Lung (tissue), 12 donors: ENCODE results near the gene TAX1BP1. TPM values are rescaled to one million over a fixed set of nuclear protein-coding genes. Genes with fewer than 3 reads are reported as not detected.
A peak's percentile ranks its signal among the peaks of the same experiment; 100 is the strongest.

Source experiments
- ATAC-seq: fragments of 200-7000 bp; cut with Tn5 transposase; one replicate; pipeline ENCODE4 v1.9.1; 2020; ENCODE audit warnings: moderate number of reproducible peaks; ENCODE audit not compliant: insufficient read depth, low FRiP score
- DNase-seq, 3 donors: peaks; one replicate each; pipeline ENCODE4 v3.0.0-alpha.2; 2013 to 2017
- H3K27ac ChIP-seq, 2 donors: one replicate each; pipeline ENCODE4 v1.5.1; 2013; ENCODE audit warnings: mild to moderate bottlenecking in 2 of 2, moderate library complexity in 2 of 2, control low read depth in 1 of 2, inconsistent platforms in 1 of 2, low read depth in 1 of 2, low read length in 1 of 2
- H3K27me3 ChIP-seq, 3 donors: one replicate each; pipeline ENCODE4 v1.5.1; 2013; ENCODE audit warnings: low read length in 2 of 3; ENCODE audit not compliant: control insufficient read depth in 3 of 3, insufficient read depth in 3 of 3
- H3K36me3 ChIP-seq, 4 donors: one replicate each; pipeline ENCODE4 v1.5.1; 2013; ENCODE audit warnings: low read length in 4 of 4, mild to moderate bottlenecking in 1 of 4, moderate library complexity in 1 of 4; ENCODE audit not compliant: control insufficient read depth in 4 of 4, insufficient read depth in 4 of 4
- H3K4me1 ChIP-seq, 5 donors: one replicate each; pipeline ENCODE4 v1.5.1; 2013; ENCODE audit warnings: low read length in 5 of 5, mild to moderate bottlenecking in 2 of 5, moderate library complexity in 1 of 5; ENCODE audit not compliant: control insufficient read depth in 5 of 5, insufficient read depth in 5 of 5
- H3K4me3 ChIP-seq: one replicate; pipeline ENCODE4 v1.5.1; 2013; ENCODE audit warnings: mild to moderate bottlenecking, control low read depth, moderate library complexity
- H3K9ac ChIP-seq, 2 donors: one replicate each; pipeline ENCODE4 v1.5.1; 2013; ENCODE audit warnings: low read length in 2 of 2, control low read depth in 1 of 2; ENCODE audit not compliant: insufficient read depth in 1 of 2
- H3K9me3 ChIP-seq, 4 donors: one replicate each; pipeline ENCODE4 v1.5.1; 2013; ENCODE audit warnings: low read length in 3 of 4, mild to moderate bottlenecking in 1 of 4, moderate library complexity in 1 of 4; ENCODE audit not compliant: control insufficient read depth in 4 of 4, insufficient read depth in 3 of 4
- CTCF ChIP-seq: IDR thresholded peaks from 2 replicates; pipeline ENCODE4 v1.5.1; 2012; ENCODE audit warnings: mild to moderate bottlenecking; ENCODE audit errors: control extremely low read depth, extremely low read depth
- WGBS, 2 donors: extraction: QIAGEN DNeasy Blood & Tissue Kit; methylation state at CpG; one replicate each; pipeline ENCODE4 v1.1.7; 2013; 5-methylcytosine and 5-hydroxymethylcytosine counted together
- polyA plus RNA-seq, 2 donors: library from polyadenylated mRNA; stranded (reverse); fragments of 200-250 nt; gene quantifications; one replicate each; pipeline ENCODE4 v1.2.1, GENCODE V29; 2013
- total RNA-seq, 2 donors: library from RNA; depleted of rRNA in 1 of 2; stranded (reverse); fragments of >200 nt in 1 of 2; gene quantifications; one replicate each; pipeline ENCODE4 v1.2.1, GENCODE V29; 2014 to 2021
- donor health status: control.
- donor health status: control.
- donor health status: Bipolar disorder and iron deficiency.
- donor health status: healthy.
- donor health status: DM: yes; HTN: yes; CAD: no.

The TAX1BP1 gene
- total and polyA plus RNA-seq, 4 donors: 61.4 to 137 (median 83.0) TPM

GRCh38 chr7:27804139-27804538, 64.2 kb downstream of the TAX1BP1 start:
- TF ChIP-seq CTCF: no peak
- ATAC-seq (no peak), DNase-seq (no peak)
- H3K9me3 ChIP-seq: no peaks in the 10 kb centered on the region
- WGBS, 2 donors: 86 to 93% methylated on average over 3 of the region's 3 CpGs
- no peak overlapping the region for H3K27ac ChIP-seq
- H3K27me3 ChIP-seq: no peaks in the 10 kb centered on the region
- peaks cover 3 to 9% (median 5%) of the 10 kb centered on the region in 4 donors for H3K36me3 ChIP-seq
- peaks cover 0 to 7% (median 0%) of the 10 kb centered on the region in 5 donors for H3K4me1 ChIP-seq
- H3K9ac ChIP-seq: no peak overlapping the region
- H3K4me3 ChIP-seq: no peak overlapping the region

GRCh38 chr7:27808626-27809025, 68.7 kb downstream of the TAX1BP1 start:
- TF ChIP-seq CTCF: no peak
- WGBS, 2 donors: 89 to 96% methylated on average over 2 of the region's 2 CpGs
- Histone ChIP-seq H3K27ac (peak overlapping the region in 1 of 2 donors; percentile 9), H3K36me3 (peaks cover 2 to 8% (median 5%) of the 10 kb centered on the region in 4 donors), H3K4me1 (peaks cover 0 to 10% (median 0%) of the 10 kb centered on the region in 5 donors), H3K9ac (no peak overlapping the region), H3K4me3 (no peak overlapping the region), H3K27me3 (no peaks in the 10 kb centered on the region), H3K9me3 (peaks cover 0 to 3% (median 0%) of the 10 kb centered on the region in 4 donors)
- peak in 1 of 3 donors; percentile 23 for DNase-seq
- no peak for ATAC-seq

GRCh38 chr7:27810186-27810585, 70.2 kb downstream of the TAX1BP1 start:
- DNase-seq (no peak), ATAC-seq (no peak)
- Histone ChIP-seq H3K4me3 (no peak overlapping the region), H3K36me3 (peaks cover 0 to 6% (median 2%) of the 10 kb centered on the region in 4 donors), H3K9me3 (peaks cover 0 to 3% (median 0%) of the 10 kb centered on the region in 4 donors), H3K9ac (no peak overlapping the region), H3K27ac (no peak overlapping the region), H3K27me3 (no peaks in the 10 kb centered on the region), H3K4me1 (peaks cover 0 to 10% (median 0%) of the 10 kb centered on the region in 5 donors)
- 81 to 95% methylated on average over 4 of the region's 4 CpGs for WGBS, 2 donors
- TF ChIP-seq CTCF: no peak

- no peaks in the 10 kb centered on the region for H3K27me3 ChIP-seq
- H3K9ac ChIP-seq: no peak overlapping the region
- no peak overlapping the region for H3K27ac ChIP-seq
- DNase-seq: no peak
- H3K4me1 ChIP-seq: peaks cover 0 to 10% (median 0%) of the 10 kb centered on the region in 5 donors
- TF ChIP-seq CTCF: no peak
- H3K4me3 ChIP-seq: no peak overlapping the region
- ATAC-seq: no peak
- H3K36me3 ChIP-seq: peaks cover 4 to 10% (median 7%) of the 10 kb centered on the region in 4 donors
- WGBS, 2 donors: 73 to 80% methylated on average over 2 of the region's 2 CpGs
- peaks cover 0 to 3% (median 0%) of the 10 kb centered on the region in 4 donors for H3K9me3 ChIP-seq
Observed at GRCh38 chr7:27812706-27813105, 72.7 kb downstream of the TAX1BP1 start.
